ENCODE data around the gene VAMP7. TPM values are rescaled to one million over a fixed set of nuclear protein-coding genes. Genes with fewer than 3 reads are reported as not detected.

Gene VAMP7
- total RNA-seq, 2 donors from 2014 or later, result 41.2 to 46.9 TPM

GRCh38 chrX:155949098-155949497 lies 68.0 kb downstream of the VAMP7 start:
- peaks cover 0 to 3% of the 10 kb centered on the region in 2 donors for H3K9me3 Mint-ChIP-seq
- peaks cover 5% of the 10 kb centered on the region for H3K27me3 Mint-ChIP-seq (ENCODE audit: low read depth)
- DNase-seq, result no peak
- H3K4me1 Mint-ChIP-seq (ENCODE audit: low read depth), result no peaks in the 10 kb centered on the region
- H3K4me3 Mint-ChIP-seq, result no peak overlapping the region
- no peak for ATAC-seq (replicated peaks in 1 of 2)
- H3K36me3 Mint-ChIP-seq (ENCODE audit: insufficient read depth in 2 of 2), result peaks cover 3 to 4% of the 10 kb centered on the region in 2 donors
- no peak overlapping the region for H3K27ac Mint-ChIP-seq

- no peak for DNase-seq
- peaks cover 0 to 2% of the 10 kb centered on the region in 2 donors for H3K36me3 Mint-ChIP-seq (ENCODE audit: insufficient read depth in 2 of 2)
- peaks cover under 1% of the 10 kb centered on the region for H3K27me3 Mint-ChIP-seq (ENCODE audit: low read depth)
- H3K27ac Mint-ChIP-seq, result no peak overlapping the region
- no peaks in the 10 kb centered on the region for H3K4me1 Mint-ChIP-seq (ENCODE audit: low read depth)
- no peak for ATAC-seq (replicated peaks in 1 of 2)
- peaks cover 0 to 2% of the 10 kb centered on the region in 2 donors for H3K9me3 Mint-ChIP-seq
- H3K4me3 Mint-ChIP-seq, result no peak overlapping the region
Observed at GRCh38 chrX:155951237-155951789, 70.2 kb downstream of the VAMP7 start.

- DNase-seq, result no peak
- H3K36me3 Mint-ChIP-seq (ENCODE audit: insufficient read depth in 2 of 2), result peaks cover 0 to 2% of the 10 kb centered on the region in 2 donors
- no peak overlapping the region for H3K4me3 Mint-ChIP-seq
- H3K9me3 Mint-ChIP-seq, result peaks cover 0 to 2% of the 10 kb centered on the region in 2 donors
- no peak overlapping the region for H3K27ac Mint-ChIP-seq
- no peaks in the 10 kb centered on the region for H3K27me3 Mint-ChIP-seq (ENCODE audit: low read depth)
- no peaks in the 10 kb centered on the region for H3K4me1 Mint-ChIP-seq (ENCODE audit: low read depth)
- ATAC-seq (replicated peaks in 1 of 2), result no peak
Observed at GRCh38 chrX:155953055-155953454, 71.9 kb downstream of the VAMP7 start.

- H3K4me1 Mint-ChIP-seq (ENCODE audit: low read depth), result no peaks in the 10 kb centered on the region
- no peak overlapping the region for H3K4me3 Mint-ChIP-seq
- peaks cover 0 to 2% of the 10 kb centered on the region in 2 donors for H3K36me3 Mint-ChIP-seq (ENCODE audit: insufficient read depth in 2 of 2)
- ATAC-seq (replicated peaks in 1 of 2) (no peak), DNase-seq (no peak)
- no peak overlapping the region for H3K27ac Mint-ChIP-seq
- H3K9me3 Mint-ChIP-seq, result peaks cover 0 to 2% of the 10 kb centered on the region in 2 donors
- no peaks in the 10 kb centered on the region for H3K27me3 Mint-ChIP-seq (ENCODE audit: low read depth)
Observed at GRCh38 chrX:155954793-155955192, 73.6 kb downstream of the VAMP7 start.

GRCh38 chrX:155956099-155956498 lies 75.0 kb downstream of the VAMP7 start:
- DNase-seq (no peak), ATAC-seq (replicated peaks in 1 of 2) (no peak)
- no peaks in the 10 kb centered on the region for H3K27me3 Mint-ChIP-seq (ENCODE audit: low read depth)
- H3K4me3 Mint-ChIP-seq, result no peak overlapping the region
- peaks cover 0 to 2% of the 10 kb centered on the region in 2 donors for H3K9me3 Mint-ChIP-seq
- H3K36me3 Mint-ChIP-seq (ENCODE audit: insufficient read depth in 2 of 2), result peaks cover 0 to 2% of the 10 kb centered on the region in 2 donors
- no peak overlapping the region for H3K27ac Mint-ChIP-seq
- no peaks in the 10 kb centered on the region for H3K4me1 Mint-ChIP-seq (ENCODE audit: low read depth)

GRCh38 chrX:155956649-155957048 lies 75.5 kb downstream of the VAMP7 start:
- no peak overlapping the region for H3K4me3 Mint-ChIP-seq
- peaks cover 0 to 2% of the 10 kb centered on the region in 2 donors for H3K9me3 Mint-ChIP-seq
- no peak for DNase-seq
- peaks cover 3% of the 10 kb centered on the region for H3K27me3 Mint-ChIP-seq (ENCODE audit: low read depth)
- ATAC-seq (replicated peaks in 1 of 2), result no peak
- H3K4me1 Mint-ChIP-seq (ENCODE audit: low read depth), result no peaks in the 10 kb centered on the region
- H3K27ac Mint-ChIP-seq, result no peak overlapping the region
- peaks cover 0 to 2% of the 10 kb centered on the region in 2 donors for H3K36me3 Mint-ChIP-seq (ENCODE audit: insufficient read depth in 2 of 2)

- Mint-ChIP-seq H3K4me3 (no peak overlapping the region), H3K9me3 (peaks cover 0 to 2% of the 10 kb centered on the region in 2 donors), H3K27me3 (ENCODE audit: low read depth) (peaks cover 6% of the 10 kb centered on the region), H3K36me3 (ENCODE audit: insufficient read depth in 2 of 2) (peaks cover 0 to 2% of the 10 kb centered on the region in 2 donors), H3K27ac (no peak overlapping the region), H3K4me1 (ENCODE audit: low read depth) (no peaks in the 10 kb centered on the region)
- DNase-seq, result no peak
- ATAC-seq (replicated peaks in 1 of 2), result no peak
Observed at GRCh38 chrX:155957843-155958242, 76.7 kb downstream of the VAMP7 start.

GRCh38 chrX:155959018-155959587 lies 78.0 kb downstream of the VAMP7 start:
- Mint-ChIP-seq H3K4me3 (no peak overlapping the region), H3K9me3 (peaks cover 5% of the 10 kb centered on the region in 2 donors), H3K27me3 (ENCODE audit: low read depth) (peaks cover 6% of the 10 kb centered on the region), H3K36me3 (ENCODE audit: insufficient read depth in 2 of 2) (peaks cover 2 to 4% of the 10 kb centered on the region in 2 donors), H3K4me1 (ENCODE audit: low read depth) (no peaks in the 10 kb centered on the region), H3K27ac (no peak overlapping the region)
- DNase-seq (no peak), ATAC-seq (replicated peaks in 1 of 2) (no peak)

- no peak for ATAC-seq (replicated peaks in 1 of 2)
- H3K4me3 Mint-ChIP-seq, result no peak overlapping the region
- peaks cover 4 to 5% of the 10 kb centered on the region in 2 donors for H3K9me3 Mint-ChIP-seq
- peaks cover 0 to 4% of the 10 kb centered on the region in 2 donors for H3K36me3 Mint-ChIP-seq (ENCODE audit: insufficient read depth in 2 of 2)
- peaks cover 23% of the 10 kb centered on the region for H3K27me3 Mint-ChIP-seq (ENCODE audit: low read depth)
- no peak overlapping the region for H3K27ac Mint-ChIP-seq
- no peaks in the 10 kb centered on the region for H3K4me1 Mint-ChIP-seq (ENCODE audit: low read depth)
- DNase-seq, result no peak
Observed at GRCh38 chrX:155962906-155963305, 81.8 kb downstream of the VAMP7 start.

GRCh38 chrX:155966876-155967275 lies 85.7 kb downstream of the VAMP7 start:
- no peak overlapping the region for H3K27ac Mint-ChIP-seq
- peaks cover 10% of the 10 kb centered on the region for H3K4me1 Mint-ChIP-seq (ENCODE audit: low read depth)
- peak; percentile 24 to 46 for DNase-seq
- H3K27me3 Mint-ChIP-seq (ENCODE audit: low read depth), result peaks cover 42% of the 10 kb centered on the region
- H3K4me3 Mint-ChIP-seq, result no peak overlapping the region
- ATAC-seq (replicated peaks in 1 of 2), result peak; percentile 76 to 83
- H3K36me3 Mint-ChIP-seq (ENCODE audit: insufficient read depth in 2 of 2), result peaks cover 6 to 7% of the 10 kb centered on the region in 2 donors
- peaks cover 9 to 14% of the 10 kb centered on the region in 2 donors for H3K9me3 Mint-ChIP-seq

- Mint-ChIP-seq H3K36me3 (ENCODE audit: insufficient read depth in 2 of 2) (peaks cover 6 to 7% of the 10 kb centered on the region in 2 donors), H3K4me1 (ENCODE audit: low read depth) (peaks cover 10% of the 10 kb centered on the region), H3K27ac (no peak overlapping the region), H3K4me3 (no peak overlapping the region), H3K9me3 (peaks cover 9 to 14% of the 10 kb centered on the region in 2 donors), H3K27me3 (ENCODE audit: low read depth) (peaks cover 41% of the 10 kb centered on the region)
- peak in 1 of 2 donors; percentile 1 for DNase-seq
- ATAC-seq (replicated peaks in 1 of 2), result peak in 1 of 2 donors; percentile 29
Observed at GRCh38 chrX:155967653-155968325, 86.6 kb downstream of the VAMP7 start.

- Mint-ChIP-seq H3K36me3 (ENCODE audit: insufficient read depth in 2 of 2) (peaks cover 6 to 7% of the 10 kb centered on the region in 2 donors), H3K4me1 (ENCODE audit: low read depth) (peaks cover 10% of the 10 kb centered on the region), H3K4me3 (peak overlapping the region in 1 of 2 donors; percentile 7), H3K27me3 (ENCODE audit: low read depth) (peaks cover 41% of the 10 kb centered on the region), H3K27ac (no peak overlapping the region), H3K9me3 (peaks cover 9 to 14% of the 10 kb centered on the region in 2 donors)
- ATAC-seq (replicated peaks in 1 of 2) (peak in 1 of 2 donors; percentile 25), DNase-seq (no peak)
Observed at GRCh38 chrX:155968326-155968661, 87.1 kb downstream of the VAMP7 start.

- Mint-ChIP-seq H3K27ac (no peak overlapping the region), H3K27me3 (ENCODE audit: low read depth) (peaks cover 41% of the 10 kb centered on the region), H3K9me3 (peaks cover 7 to 13% of the 10 kb centered on the region in 2 donors), H3K4me1 (ENCODE audit: low read depth) (peaks cover 10% of the 10 kb centered on the region), H3K36me3 (ENCODE audit: insufficient read depth in 2 of 2) (peaks cover 5 to 6% of the 10 kb centered on the region in 2 donors), H3K4me3 (no peak overlapping the region)
- no peak for ATAC-seq (replicated peaks in 1 of 2)
- no peak for DNase-seq
Observed at GRCh38 chrX:155968791-155969190, 87.6 kb downstream of the VAMP7 start.
